Adrenal gland (tissue), 5 donors: ENCODE results near the gene ADGRB3.

Source experiments
- CTCF ChIP-seq, 6 experiments: fragments of 450-650 bp in 4 of 6; fragments of 200-600 bp in 2 of 6; sonication (generic) in 1 of 6; IDR thresholded peaks; 1 replicate in 5 of 6; 2 replicates in 1 of 6; pipeline versions ENCODE4 v1.5.1 to v1.8.0; 2016 to 2021; ENCODE audit warnings: antibody characterized with exemption in 6 of 6, mild to moderate bottlenecking in 2 of 6, moderate library complexity in 1 of 6
- POLR2A ChIP-seq, 2 donors: fragments of 450-650 bp; IDR thresholded peaks; one replicate each; pipeline ENCODE4 v1.6.1; 2017; ENCODE audit warnings: antibody characterized with exemption in 2 of 2, mild to moderate bottlenecking in 2 of 2, moderate library complexity in 1 of 2
- donor health status: DM: no; HTN: no; CAD: no.

- TF ChIP-seq CTCF (IDR thresholded peaks at IDR 0.05) (no peak), POLR2A (IDR thresholded peaks at IDR 0.05) (no peak)
Measured at GRCh38 chr6:68760941-68761676, 126.0 kb downstream of the ADGRB3 start.
